ENCODE measurements around the gene SMCO2. TPM values are rescaled to one million over a fixed set of nuclear protein-coding genes. Genes with fewer than 3 reads are reported as not detected.

SMCO2 gene
- total RNA-seq, 1 donor from 2014 or later, result not detected

DNA sequence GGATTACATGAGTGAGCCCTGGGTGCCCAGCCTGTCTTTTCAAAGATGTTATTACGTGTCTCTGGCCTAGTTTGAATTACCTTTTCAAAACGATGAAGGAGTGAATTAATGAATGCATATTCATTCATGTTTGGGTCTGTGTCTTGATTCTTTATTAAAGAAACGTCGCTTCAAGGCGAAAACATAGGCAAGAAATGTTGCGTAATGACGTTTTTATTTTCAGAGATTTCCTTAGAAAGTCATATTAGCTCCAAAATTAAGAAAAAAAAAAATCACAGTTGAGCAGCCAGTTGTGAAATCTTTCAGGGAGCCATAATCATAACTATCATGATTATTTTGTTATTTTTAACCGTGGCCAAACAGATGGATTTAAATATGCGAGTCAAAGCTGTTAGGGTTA lies 81.0 kb downstream of the SMCO2 start:
- TF ChIP-seq CTCF (IDR thresholded peaks at IDR 0.05), result no peak
- H3K27ac ChIP-seq, result no peak overlapping the region
- peaks cover 0 to 18% of the 10 kb centered on the region in 2 donors for H3K4me1 ChIP-seq
- no peaks in the 10 kb centered on the region for H3K36me3 ChIP-seq
- H3K4me3 ChIP-seq, result no peak overlapping the region
- H3K27me3 ChIP-seq, result no peaks in the 10 kb centered on the region
- intact Hi-C loops (cut with DNase I), result loop anchor here (10.0 kb wide), 2 partner anchors 93 to 193 kb away; partner anchors contain the start of gene BMAL2
- DNase-seq (ENCODE audit: low spot score in 2 of 2), result no peak
- H3K9me3 ChIP-seq, result no peaks in the 10 kb centered on the region

GRCh38 chr12:27528788-27529187 lies 82.3 kb downstream of the SMCO2 start:
- Histone ChIP-seq H3K27ac (peak overlapping the region in 1 of 2 donors; percentile 17), H3K27me3 (no peaks in the 10 kb centered on the region), H3K9me3 (no peaks in the 10 kb centered on the region), H3K4me1 (peaks cover 0 to 12% of the 10 kb centered on the region in 2 donors), H3K36me3 (no peaks in the 10 kb centered on the region), H3K4me3 (no peak overlapping the region)
- TF ChIP-seq CTCF (IDR thresholded peaks at IDR 0.05), result no peak
- intact Hi-C loops (cut with DNase I), result loop anchor here (10.0 kb wide), 2 partner anchors 94 to 194 kb away; partner anchors contain the start of gene BMAL2
- no peak for DNase-seq (ENCODE audit: low spot score in 2 of 2)

DNA sequence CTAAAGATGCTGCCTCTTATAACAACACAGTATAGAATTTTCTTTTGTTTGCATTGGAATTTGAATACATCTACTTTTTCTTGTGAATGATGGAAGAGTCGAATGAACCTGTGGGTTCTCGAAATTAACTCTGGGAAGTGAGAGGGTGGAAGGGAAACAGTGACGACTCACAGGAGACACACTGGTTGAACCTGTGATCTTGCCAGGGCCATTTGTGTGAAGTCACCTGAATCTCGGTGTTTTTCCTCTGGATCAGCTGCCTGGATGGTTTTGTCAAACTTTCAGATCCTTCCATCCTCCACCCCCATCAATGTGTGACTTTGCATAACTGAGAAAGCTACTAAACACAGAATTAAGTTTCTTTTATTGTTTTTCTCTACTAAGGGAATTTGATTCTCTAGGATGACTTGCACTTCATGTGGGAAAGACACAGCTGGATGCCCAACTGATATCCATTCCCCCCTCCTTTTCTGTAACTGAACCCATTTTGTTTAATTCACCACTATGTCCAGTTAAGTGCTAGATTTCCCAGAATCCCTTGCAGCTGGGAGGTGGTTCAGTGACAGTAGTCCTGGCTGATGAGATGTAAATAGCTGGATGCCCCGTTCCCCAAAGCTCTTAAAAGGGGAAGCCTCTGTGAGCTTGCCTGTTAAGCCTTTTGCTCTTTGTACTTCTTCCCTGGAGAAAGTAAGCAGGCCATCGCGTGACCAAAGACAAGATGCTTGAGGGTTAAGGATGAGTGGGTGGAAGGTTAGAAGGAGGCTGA lies 83.8 kb downstream of the SMCO2 start:
- intact Hi-C loops (cut with DNase I), result no loop called here
- peaks cover 0 to 12% of the 10 kb centered on the region in 2 donors for H3K4me1 ChIP-seq
- no peak for TF ChIP-seq CTCF (IDR thresholded peaks at IDR 0.05)
- H3K4me3 ChIP-seq, result no peak overlapping the region
- DNase-seq (ENCODE audit: low spot score in 2 of 2), result no peak
- H3K36me3 ChIP-seq, result peaks cover 0 to 3% of the 10 kb centered on the region in 2 donors
- no peaks in the 10 kb centered on the region for H3K27me3 ChIP-seq
- peak overlapping the region in 1 of 2 donors; percentile 35 for H3K27ac ChIP-seq
- H3K9me3 ChIP-seq, result no peaks in the 10 kb centered on the region

DNA sequence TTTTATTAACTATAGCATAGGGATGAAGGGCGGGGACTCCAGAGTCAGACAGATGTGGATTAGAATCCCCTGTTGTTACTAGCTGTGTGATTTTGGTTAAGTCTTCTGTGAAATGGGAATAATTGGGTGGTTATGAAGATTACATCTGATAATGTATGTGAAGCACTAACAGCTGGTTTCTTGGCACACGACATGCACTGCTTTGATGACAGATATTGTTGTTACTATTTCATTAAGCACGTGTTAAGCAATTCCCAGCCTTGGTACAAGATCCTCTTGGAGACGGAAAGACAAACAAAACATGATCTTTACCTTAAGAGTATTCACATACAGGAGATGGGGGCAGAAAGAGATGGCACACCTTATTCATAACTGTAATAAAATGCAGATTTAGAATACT lies 85.4 kb downstream of the SMCO2 start:
- Histone ChIP-seq H3K9me3 (no peaks in the 10 kb centered on the region), H3K27me3 (no peaks in the 10 kb centered on the region), H3K27ac (peak overlapping the region; percentile 17 to 25), H3K4me1 (peaks cover 0 to 16% of the 10 kb centered on the region in 2 donors), H3K36me3 (peaks cover 0 to 11% of the 10 kb centered on the region in 2 donors), H3K4me3 (no peak overlapping the region)
- DNase-seq (ENCODE audit: low spot score in 2 of 2), result no peak
- no peak for TF ChIP-seq CTCF (IDR thresholded peaks at IDR 0.05)
- intact Hi-C loops (cut with DNase I), result no loop called here

GRCh38 chr12:27534060-27534764 lies 87.7 kb downstream of the SMCO2 start:
- intact Hi-C loops (cut with DNase I), result no loop called here
- Histone ChIP-seq H3K4me3 (no peak overlapping the region), H3K4me1 (peaks cover 9 to 30% of the 10 kb centered on the region in 2 donors), H3K9me3 (no peaks in the 10 kb centered on the region), H3K27me3 (no peaks in the 10 kb centered on the region), H3K27ac (peak overlapping the region; percentile 10 to 24), H3K36me3 (peaks cover 0 to 11% of the 10 kb centered on the region in 2 donors)
- TF ChIP-seq CTCF (IDR thresholded peaks at IDR 0.05), result no peak
- no peak for DNase-seq (ENCODE audit: low spot score in 2 of 2)
